Lung (tissue), 12 donors: Measurements from ENCODE around the gene ELF3. TPM values are rescaled to one million over a fixed set of nuclear protein-coding genes. Genes with fewer than 3 reads are reported as not detected.
A peak's percentile ranks its signal among the peaks of the same experiment; 100 is the strongest.
"Not testable (repeated sequence)": the region's sequence is repeated elsewhere in the genome, so short reads cannot be mapped to it uniquely, and the experiment has no call there.

Source experiments
- ATAC-seq: fragments of 200-7000 bp; cut with Tn5 transposase; one replicate; pipeline ENCODE4 v1.9.1; 2020; ENCODE audit warnings: moderate number of reproducible peaks; ENCODE audit not compliant: insufficient read depth, low FRiP score
- DNase-seq, 3 donors: peaks; one replicate each; pipeline ENCODE4 v3.0.0-alpha.2; 2013 to 2017
- H3K27ac ChIP-seq, 2 donors: one replicate each; pipeline ENCODE4 v1.5.1; 2013; ENCODE audit warnings: mild to moderate bottlenecking in 2 of 2, moderate library complexity in 2 of 2, control low read depth in 1 of 2, inconsistent platforms in 1 of 2, low read depth in 1 of 2, low read length in 1 of 2
- H3K27me3 ChIP-seq, 3 donors: one replicate each; pipeline ENCODE4 v1.5.1; 2013; ENCODE audit warnings: low read length in 2 of 3; ENCODE audit not compliant: control insufficient read depth in 3 of 3, insufficient read depth in 3 of 3
- H3K36me3 ChIP-seq, 4 donors: one replicate each; pipeline ENCODE4 v1.5.1; 2013; ENCODE audit warnings: low read length in 4 of 4, mild to moderate bottlenecking in 1 of 4, moderate library complexity in 1 of 4; ENCODE audit not compliant: control insufficient read depth in 4 of 4, insufficient read depth in 4 of 4
- H3K4me1 ChIP-seq, 5 donors: one replicate each; pipeline ENCODE4 v1.5.1; 2013; ENCODE audit warnings: low read length in 5 of 5, mild to moderate bottlenecking in 2 of 5, moderate library complexity in 1 of 5; ENCODE audit not compliant: control insufficient read depth in 5 of 5, insufficient read depth in 5 of 5
- H3K4me3 ChIP-seq: one replicate; pipeline ENCODE4 v1.5.1; 2013; ENCODE audit warnings: mild to moderate bottlenecking, control low read depth, moderate library complexity
- H3K9ac ChIP-seq, 2 donors: one replicate each; pipeline ENCODE4 v1.5.1; 2013; ENCODE audit warnings: low read length in 2 of 2, control low read depth in 1 of 2; ENCODE audit not compliant: insufficient read depth in 1 of 2
- H3K9me3 ChIP-seq, 4 donors: one replicate each; pipeline ENCODE4 v1.5.1; 2013; ENCODE audit warnings: low read length in 3 of 4, mild to moderate bottlenecking in 1 of 4, moderate library complexity in 1 of 4; ENCODE audit not compliant: control insufficient read depth in 4 of 4, insufficient read depth in 3 of 4
- WGBS, 2 donors: extraction: QIAGEN DNeasy Blood & Tissue Kit; methylation state at CpG; one replicate each; pipeline ENCODE4 v1.1.7; 2013; 5-methylcytosine and 5-hydroxymethylcytosine counted together
- polyA plus RNA-seq, 2 donors: library from polyadenylated mRNA; stranded (reverse); fragments of 200-250 nt; gene quantifications; one replicate each; pipeline ENCODE4 v1.2.1, GENCODE V29; 2013
- total RNA-seq, 2 donors: library from RNA; depleted of rRNA in 1 of 2; stranded (reverse); fragments of >200 nt in 1 of 2; gene quantifications; one replicate each; pipeline ENCODE4 v1.2.1, GENCODE V29; 2014 to 2021
- TF ChIP-seq, protein P1 (sequence below): IDR thresholded peaks from 2 replicates; pipeline ENCODE4 v1.5.1; 2012; ENCODE audit warnings: mild to moderate bottlenecking; ENCODE audit errors: control extremely low read depth, extremely low read depth
- donor health status: control.
- donor health status: control.
- donor health status: Bipolar disorder and iron deficiency.
- donor health status: healthy.
- donor health status: DM: yes; HTN: yes; CAD: no.

ELF3 gene
- total and polyA plus RNA-seq, 4 donors, result 143 to 219 (median 149) TPM

DNA sequence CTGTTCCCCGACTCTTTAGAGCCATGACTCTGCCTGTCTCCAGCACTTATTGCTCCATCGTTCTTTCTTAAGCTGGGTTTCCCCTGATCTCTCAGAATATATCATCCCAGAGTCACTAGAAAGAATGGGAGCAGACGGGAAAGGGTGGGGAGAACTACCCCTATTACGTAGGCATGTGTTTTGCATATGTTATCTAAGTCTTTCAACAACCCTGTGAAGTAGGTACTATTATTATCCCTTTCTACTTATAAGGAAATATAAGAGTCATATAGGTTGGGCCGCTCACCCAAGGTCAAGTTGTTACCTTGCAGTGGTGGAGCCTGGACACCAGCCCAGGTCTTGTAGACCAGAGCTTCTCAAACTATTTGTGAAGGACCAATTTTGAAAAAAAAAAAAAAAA, 38.7 kb downstream of the ELF3 start:
- Histone ChIP-seq H3K4me3 (no peak overlapping the region), H3K27me3 (no peaks in the 10 kb centered on the region), H3K36me3 (no peaks in the 10 kb centered on the region), H3K9ac (no peak overlapping the region), H3K9me3 (no peaks in the 10 kb centered on the region), H3K4me1 (peaks cover 0 to 23% (median 5%) of the 10 kb centered on the region in 5 donors), H3K27ac (peak overlapping the region; percentile 56 to 85)
- ATAC-seq (peak; percentile 28), DNase-seq (no peak)
- WGBS, 2 donors, result 61 to 74% methylated on average over 5 of the region's 5 CpGs
- TF ChIP-seq, protein P1, sequence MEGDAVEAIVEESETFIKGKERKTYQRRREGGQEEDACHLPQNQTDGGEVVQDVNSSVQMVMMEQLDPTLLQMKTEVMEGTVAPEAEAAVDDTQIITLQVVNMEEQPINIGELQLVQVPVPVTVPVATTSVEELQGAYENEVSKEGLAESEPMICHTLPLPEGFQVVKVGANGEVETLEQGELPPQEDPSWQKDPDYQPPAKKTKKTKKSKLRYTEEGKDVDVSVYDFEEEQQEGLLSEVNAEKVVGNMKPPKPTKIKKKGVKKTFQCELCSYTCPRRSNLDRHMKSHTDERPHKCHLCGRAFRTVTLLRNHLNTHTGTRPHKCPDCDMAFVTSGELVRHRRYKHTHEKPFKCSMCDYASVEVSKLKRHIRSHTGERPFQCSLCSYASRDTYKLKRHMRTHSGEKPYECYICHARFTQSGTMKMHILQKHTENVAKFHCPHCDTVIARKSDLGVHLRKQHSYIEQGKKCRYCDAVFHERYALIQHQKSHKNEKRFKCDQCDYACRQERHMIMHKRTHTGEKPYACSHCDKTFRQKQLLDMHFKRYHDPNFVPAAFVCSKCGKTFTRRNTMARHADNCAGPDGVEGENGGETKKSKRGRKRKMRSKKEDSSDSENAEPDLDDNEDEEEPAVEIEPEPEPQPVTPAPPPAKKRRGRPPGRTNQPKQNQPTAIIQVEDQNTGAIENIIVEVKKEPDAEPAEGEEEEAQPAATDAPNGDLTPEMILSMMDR, result no peak

DNA sequence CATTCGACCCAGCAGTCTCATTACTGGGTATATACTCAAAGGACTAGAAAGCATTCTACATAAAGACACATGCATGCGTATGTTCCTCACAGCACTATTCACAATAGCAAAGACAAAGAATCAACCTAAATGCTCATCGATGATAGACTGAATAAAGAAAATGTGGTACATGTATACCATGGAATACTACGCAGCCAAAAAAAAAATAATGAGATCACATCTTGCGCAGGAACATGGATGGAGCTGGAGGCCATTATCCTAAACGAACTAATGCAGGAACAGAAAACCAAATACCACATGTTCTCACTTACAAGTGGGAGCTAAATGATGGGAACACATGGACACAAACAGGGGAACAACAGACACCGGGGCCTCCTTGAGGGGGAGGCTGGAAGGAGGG, 43.7 kb downstream of the ELF3 start:
- H3K36me3 ChIP-seq, result no peaks in the 10 kb centered on the region
- H3K9me3 ChIP-seq, result no peaks in the 10 kb centered on the region
- ATAC-seq (no peak), DNase-seq (no peak)
- 92 to 96% methylated on average over 7 of the region's 7 CpGs for WGBS, 2 donors
- H3K9ac ChIP-seq, result no peak overlapping the region
- TF ChIP-seq, protein P1, result no peak
- H3K4me1 ChIP-seq, result peaks cover 0 to 5% (median 0%) of the 10 kb centered on the region in 5 donors
- H3K4me3 ChIP-seq, result no peak overlapping the region
- H3K27ac ChIP-seq, result no peak overlapping the region
- no peaks in the 10 kb centered on the region for H3K27me3 ChIP-seq

GRCh38 chr1:202054673-202055072, 44.3 kb downstream of the ELF3 start:
- not testable (repeated sequence) for H3K36me3 ChIP-seq, ATAC-seq, H3K9me3 ChIP-seq, DNase-seq, H3K9ac ChIP-seq, H3K4me3 ChIP-seq, H3K27ac ChIP-seq, H3K4me1 ChIP-seq, H3K27me3 ChIP-seq
- 90% methylated on average over 4 of the region's 4 CpGs for WGBS, 2 donors

DNA sequence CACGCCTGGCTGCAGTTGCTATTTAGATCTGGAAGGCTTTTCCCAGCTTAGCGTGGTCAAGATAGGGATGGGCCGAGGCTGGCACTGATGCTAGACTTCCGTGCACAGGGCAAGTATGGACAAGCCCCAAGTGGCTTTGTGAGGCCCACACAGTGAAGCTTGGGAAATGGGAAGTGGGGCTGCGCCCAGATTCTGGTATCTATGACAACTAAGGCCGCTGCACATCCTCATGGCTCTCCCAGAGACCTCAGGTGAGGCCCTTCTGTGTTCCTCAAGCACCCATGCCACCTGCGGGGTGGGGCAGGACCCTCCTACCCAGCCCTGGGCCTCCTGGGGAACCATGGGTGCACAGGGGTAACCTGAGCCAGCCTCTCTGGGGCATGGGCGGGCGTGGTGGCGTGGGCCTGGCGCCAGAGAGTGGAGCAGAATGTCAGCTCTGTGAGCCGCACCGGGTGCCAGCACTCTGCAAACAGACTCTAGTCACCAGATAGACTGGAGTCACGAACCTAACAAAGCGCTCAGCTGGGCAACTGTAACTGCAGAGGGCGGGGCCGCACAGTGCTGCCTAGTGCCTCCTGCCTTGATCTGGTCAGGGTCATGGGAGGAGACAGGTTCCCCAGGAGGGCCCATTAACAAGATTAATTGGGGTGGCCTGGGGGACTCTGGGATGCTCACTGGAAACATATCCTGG, 46.4 kb downstream of the ELF3 start:
- no peak overlapping the region for H3K4me3 ChIP-seq
- ATAC-seq (peak; percentile 31), DNase-seq (peak in 2 of 3 donors; percentile 20 to 57)
- no peak overlapping the region for H3K9ac ChIP-seq
- H3K4me1 ChIP-seq, result peaks cover 0 to 4% (median 0%) of the 10 kb centered on the region in 5 donors
- peak overlapping the region in 1 of 2 donors; percentile 54 for H3K27ac ChIP-seq
- TF ChIP-seq, protein P1, result no peak
- H3K9me3 ChIP-seq, result no peaks in the 10 kb centered on the region
- 64 to 79% methylated on average over 17 of the region's 17 CpGs for WGBS, 2 donors
- no peaks in the 10 kb centered on the region for H3K27me3 ChIP-seq
- no peaks in the 10 kb centered on the region for H3K36me3 ChIP-seq

GRCh38 chr1:202057335-202057704, 46.9 kb downstream of the ELF3 start:
- peak overlapping the region in 1 of 2 donors; percentile 5 for H3K27ac ChIP-seq
- not testable (repeated sequence) for H3K4me1 ChIP-seq, H3K27me3 ChIP-seq, H3K36me3 ChIP-seq, DNase-seq, H3K9me3 ChIP-seq, ATAC-seq, H3K4me3 ChIP-seq, H3K9ac ChIP-seq
- WGBS, 2 donors, result 66 to 89% methylated on average over 6 of the region's 6 CpGs
